T47D (cell line): Measurements from ENCODE around the gene CSRP3.

Experiments used
- DNase-seq, 2 experiments: peaks; one replicate each; pipeline versions ENCODE4 v3.0.0 to v3.0.0-alpha.2; 2011 to 2012; ENCODE audit warnings: low read depth in 1 of 2, low spot score in 1 of 2
- JUND ChIP-seq: IDR thresholded peaks from 2 replicates; pipeline ENCODE4 v1.6.1; 2012; ENCODE audit warnings: low read depth
- in situ Hi-C: cut with HindIII; loops from 2 replicates; pipeline ENCODE4 v1.10.0; 2016; ENCODE audit warnings: low sequenced_read_pairs, low pct_unique_long_range_greater_than_20kb

The CSRP3 gene

GRCh38 chr11:19237813-19238212 lies 36.0 kb upstream of the CSRP3 start:
- in situ Hi-C loops = no loop called here
- no peak for TF ChIP-seq JUND
- no peak for DNase-seq

DNA sequence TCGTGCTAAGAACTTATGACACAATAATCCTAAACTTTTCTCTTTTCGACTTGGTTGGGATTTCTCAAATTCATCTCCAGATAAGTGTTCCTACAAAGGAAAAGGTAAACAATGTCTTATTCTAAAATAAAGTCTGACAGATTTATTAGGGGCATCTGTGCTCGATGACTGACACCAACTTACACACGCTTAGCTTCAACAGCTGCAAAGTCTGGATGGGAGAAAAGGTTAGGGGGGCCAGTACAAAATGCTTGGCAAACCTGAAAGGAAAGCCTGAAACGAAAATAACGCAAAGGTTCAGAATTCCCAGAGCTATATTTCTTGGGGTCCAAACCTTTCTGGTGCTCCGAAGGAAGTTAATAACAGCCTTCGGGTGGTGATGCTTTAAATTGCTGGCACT lies 35.6 kb upstream of the CSRP3 start:
- no peak for TF ChIP-seq JUND
- no peak for DNase-seq
- in situ Hi-C loops = no loop called here

- DNase-seq = no peak
- in situ Hi-C loops = no loop called here
- TF ChIP-seq JUND = no peak
Measured at GRCh38 chr11:19234231-19234817, 32.5 kb upstream of the CSRP3 start.

DNA sequence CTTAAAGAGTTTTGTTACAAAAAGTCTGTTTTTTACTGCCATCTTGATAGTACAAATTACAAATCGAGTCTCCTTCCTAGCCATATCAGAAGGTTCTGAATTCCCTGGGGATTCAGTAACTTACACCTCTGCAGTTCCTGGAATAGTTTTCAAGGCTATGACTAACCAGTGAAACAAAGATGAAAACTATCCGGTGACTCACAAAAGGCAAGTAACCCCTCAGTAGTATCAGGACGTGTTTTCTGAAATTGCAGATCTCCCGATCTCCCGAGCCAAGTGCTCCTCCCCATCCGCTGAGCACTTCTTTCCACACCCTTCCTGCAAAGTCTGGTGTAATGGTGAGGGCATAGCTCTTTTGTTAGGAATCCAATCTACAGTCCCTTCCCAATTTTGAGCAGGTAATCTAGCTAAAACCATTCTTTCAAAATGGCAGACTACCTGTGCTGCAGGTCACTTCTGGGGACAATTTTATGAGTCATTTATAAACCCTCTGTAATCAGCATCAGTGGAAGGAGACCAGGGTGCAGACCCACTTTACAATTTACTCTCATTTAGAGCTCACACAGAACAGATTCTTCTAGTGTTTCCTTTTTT lies 31.2 kb upstream of the CSRP3 start:
- no peak for DNase-seq
- in situ Hi-C loops = no loop called here
- no peak for TF ChIP-seq JUND

GRCh38 chr11:19229671-19230070 lies 27.9 kb upstream of the CSRP3 start:
- no peak for TF ChIP-seq JUND
- DNase-seq = no peak
- in situ Hi-C loops = no loop called here

- DNase-seq = no peak
- no peak for TF ChIP-seq JUND
- in situ Hi-C loops = no loop called here
Measured at GRCh38 chr11:19228968-19229367, 27.2 kb upstream of the CSRP3 start.

DNA sequence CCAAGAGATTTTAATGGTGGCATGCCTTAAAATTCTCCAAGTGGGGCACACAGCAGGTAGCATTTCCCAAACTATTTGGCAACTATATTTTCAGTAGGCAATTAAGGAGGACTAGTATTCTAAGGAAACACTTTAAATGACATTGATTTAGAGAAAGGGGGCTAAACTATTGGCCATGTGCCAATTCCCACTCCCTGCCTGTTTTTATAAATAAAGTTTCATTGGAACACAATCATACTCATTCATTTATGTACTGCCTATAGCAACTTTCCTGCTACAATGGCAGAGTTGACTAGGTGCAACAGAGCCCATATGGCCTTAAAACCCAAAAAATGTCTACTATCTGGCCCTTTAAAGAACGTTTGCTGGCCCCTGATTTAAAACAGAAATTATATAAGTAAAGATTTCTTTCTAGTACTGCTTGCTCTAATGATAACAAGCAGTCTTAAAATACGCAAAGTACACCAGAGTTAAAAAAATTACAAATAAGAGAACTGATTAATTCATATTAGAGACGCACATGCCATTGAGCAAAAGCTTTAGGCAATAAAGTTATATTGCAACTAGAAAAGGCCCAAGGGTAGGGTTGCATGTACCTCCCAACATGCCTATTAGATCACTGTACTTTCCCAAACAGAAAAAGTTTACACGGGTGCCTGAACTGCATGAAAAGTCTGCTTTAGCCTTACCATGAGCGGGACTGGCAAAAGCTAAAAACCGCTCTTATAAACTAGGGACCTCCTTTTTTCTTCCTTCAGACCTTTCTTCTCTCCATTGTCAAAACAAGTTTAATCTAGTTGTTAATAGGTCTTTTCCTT lies 24.8 kb upstream of the CSRP3 start:
- TF ChIP-seq JUND = no peak
- no peak for DNase-seq
- in situ Hi-C loops = no loop called here

DNA sequence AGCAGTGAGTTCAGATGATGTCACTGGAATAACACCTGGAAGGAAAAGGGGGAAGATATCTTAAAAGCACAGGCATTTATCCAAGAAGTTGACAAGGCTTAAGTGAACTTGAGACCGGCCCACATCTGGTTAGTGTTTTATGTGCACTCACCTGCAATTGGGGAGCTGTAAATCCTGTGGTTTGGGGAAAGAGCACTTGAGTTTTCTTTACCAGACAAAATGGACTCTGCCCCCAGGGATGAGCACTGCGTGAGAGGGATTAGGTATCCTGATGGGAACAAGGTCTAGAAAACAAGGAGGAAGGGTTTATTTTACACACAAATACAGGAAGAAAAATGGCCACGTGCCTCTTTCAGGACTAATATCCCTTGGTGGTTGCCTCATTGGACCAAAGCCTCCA lies 23.8 kb upstream of the CSRP3 start:
- in situ Hi-C loops = no loop called here
- TF ChIP-seq JUND = no peak
- no peak for DNase-seq

GRCh38 chr11:19225123-19225522 lies 23.3 kb upstream of the CSRP3 start:
- TF ChIP-seq JUND = no peak
- in situ Hi-C loops = no loop called here
- no peak for DNase-seq

GRCh38 chr11:19220903-19221724 lies 19.3 kb upstream of the CSRP3 start:
- in situ Hi-C loops = no loop called here
- DNase-seq = no peak
- TF ChIP-seq JUND = no peak

- TF ChIP-seq JUND = no peak
- in situ Hi-C loops = no loop called here
- DNase-seq = no peak
Measured at GRCh38 chr11:19218786-19219460, 17.1 kb upstream of the CSRP3 start.

- no peak for TF ChIP-seq JUND
- no peak for DNase-seq
- in situ Hi-C loops = no loop called here
Measured at GRCh38 chr11:19218216-19218615, 16.4 kb upstream of the CSRP3 start.
